Measurements from ENCODE around the gene FAM180A.

FAM180A gene

GRCh38 chr7:135771051-135771450 is 22.4 kb upstream of the FAM180A start:
- no peak for DNase-seq

DNA sequence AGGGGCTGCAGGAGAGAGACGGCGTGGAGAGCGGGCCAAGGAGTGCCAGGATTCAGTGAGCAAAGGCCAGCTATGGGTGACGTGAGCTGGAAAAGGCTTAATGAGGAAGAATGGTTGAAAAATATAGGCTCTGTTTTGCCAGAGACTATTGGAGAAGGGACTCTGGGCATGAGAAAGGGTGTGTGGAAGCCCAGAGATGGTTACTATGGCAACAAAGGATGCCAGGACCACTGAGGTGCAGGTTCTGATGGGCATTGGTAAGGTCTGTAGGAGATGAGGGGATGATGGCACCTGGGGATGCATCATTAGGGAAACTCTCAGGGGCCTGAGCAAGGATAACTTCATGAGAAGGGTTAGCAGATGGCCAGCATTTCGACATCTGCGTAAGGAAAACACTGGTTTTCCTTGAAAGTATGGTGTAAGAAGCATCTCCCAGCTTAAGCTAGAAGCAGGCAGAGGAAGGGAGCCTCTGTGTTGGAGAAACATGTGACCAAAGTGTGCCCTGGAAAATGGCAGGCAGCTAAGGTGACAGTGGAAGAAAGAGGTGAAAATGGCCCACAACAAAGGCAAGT is 21.6 kb upstream of the FAM180A start:
- DNase-seq, result no peak

GRCh38 chr7:135769005-135769802 is 20.6 kb upstream of the FAM180A start:
- DNase-seq, result peak; percentile 46

GRCh38 chr7:135768467-135768866 is 19.9 kb upstream of the FAM180A start:
- peak; percentile 27 for DNase-seq

- DNase-seq, result no peak
These were observed 19.5 kb upstream of the FAM180A start for GRCh38 chr7:135768064-135768463.

DNA sequence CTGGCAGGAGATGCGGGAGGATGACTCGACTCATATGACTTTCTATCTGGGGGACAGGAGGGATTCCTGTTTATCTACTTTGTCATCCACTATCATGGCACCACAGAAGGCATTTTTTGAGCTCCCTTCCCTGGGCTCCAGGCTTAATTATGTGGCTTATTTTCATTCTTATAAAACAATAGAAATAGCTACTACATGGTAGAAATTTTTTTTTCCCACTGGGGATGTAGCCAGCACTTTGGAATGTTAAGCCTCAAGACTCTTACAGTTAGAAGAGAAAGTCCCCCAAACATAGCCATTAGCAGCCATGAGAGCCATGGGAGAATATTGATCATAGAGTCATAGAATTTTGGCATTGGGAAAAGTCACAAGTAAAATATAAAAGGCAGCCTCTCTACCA is 14.6 kb upstream of the FAM180A start:
- DNase-seq, result no peak

GRCh38 chr7:135761751-135762488 is 13.3 kb upstream of the FAM180A start:
- DNase-seq, result no peak

- no peak for DNase-seq
These were observed 10.9 kb upstream of the FAM180A start for GRCh38 chr7:135759532-135759931.

GRCh38 chr7:135758531-135758932 is 9.9 kb upstream of the FAM180A start:
- DNase-seq, result peak; percentile 10

GRCh38 chr7:135757719-135758411 is 9.3 kb upstream of the FAM180A start:
- no peak for DNase-seq

DNA sequence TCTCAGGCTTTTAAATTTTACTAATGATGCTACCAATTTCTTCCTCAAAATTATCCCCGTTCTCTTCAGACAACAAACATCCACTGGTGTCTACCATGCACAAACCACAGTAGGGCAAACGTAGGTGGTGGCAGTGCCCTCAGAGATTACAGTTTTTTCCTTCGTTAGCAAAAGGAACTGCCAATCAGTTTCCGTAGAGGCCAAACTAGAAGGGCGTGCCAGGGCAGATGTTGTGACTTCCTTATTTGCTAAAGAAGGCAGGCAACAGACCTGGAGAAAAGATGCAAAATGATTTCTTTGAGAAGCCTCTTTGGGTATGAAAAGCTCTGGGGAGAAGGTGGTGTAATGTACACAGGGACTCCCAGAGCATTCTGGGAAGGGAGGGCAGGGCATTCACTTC is 7.6 kb upstream of the FAM180A start:
- DNase-seq, result no peak

DNA sequence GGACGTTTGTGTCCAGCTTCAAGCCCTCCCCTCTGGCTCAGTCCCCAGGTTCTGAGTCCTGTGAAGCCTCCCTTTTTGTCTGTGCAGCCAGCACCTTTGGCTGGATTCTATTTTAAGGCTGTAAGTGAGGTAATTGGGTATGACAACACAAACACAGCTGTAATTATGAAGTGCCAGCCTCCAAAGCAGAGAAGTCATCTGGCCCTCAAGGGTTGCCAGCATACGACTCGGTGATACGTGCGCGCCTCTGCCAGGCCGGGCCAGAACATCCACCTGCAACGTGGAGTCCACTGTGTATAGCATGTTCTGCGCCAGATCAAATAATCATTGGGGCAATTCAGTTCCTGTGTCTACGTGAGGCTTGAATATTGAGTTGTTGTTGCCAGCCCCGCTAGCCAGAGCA is 6.7 kb upstream of the FAM180A start:
- DNase-seq, result no peak

GRCh38 chr7:135753616-135754413 is 5.2 kb upstream of the FAM180A start:
- no peak for DNase-seq

DNA sequence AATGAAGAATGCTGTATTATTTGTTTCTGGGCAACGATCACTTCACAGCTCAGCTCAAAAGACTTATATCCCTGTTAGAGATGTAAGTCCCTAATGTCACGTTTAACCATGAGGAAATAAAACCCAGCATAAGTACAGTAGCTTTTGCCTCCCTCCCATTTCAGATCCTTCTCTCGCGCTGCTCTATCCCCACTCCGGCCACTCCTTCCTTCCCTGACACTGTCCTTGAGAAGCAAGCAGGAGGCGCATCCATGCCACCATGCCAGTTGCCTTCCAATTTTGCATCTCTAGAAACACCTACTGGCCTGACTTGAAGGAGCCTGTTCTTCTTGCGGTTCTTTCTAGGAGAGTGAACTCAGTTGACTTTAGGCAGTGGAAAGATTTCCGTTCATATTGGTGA is 1.2 kb downstream of the FAM180A start:
- DNase-seq, result no peak

- DNase-seq, result no peak
These were observed 2.8 kb downstream of the FAM180A start for GRCh38 chr7:135745703-135746312.

- no peak for DNase-seq
These were observed 3.5 kb downstream of the FAM180A start for GRCh38 chr7:135744938-135745702.

- DNase-seq, result no peak
These were observed 4.5 kb downstream of the FAM180A start for GRCh38 chr7:135743907-135744731.

DNA sequence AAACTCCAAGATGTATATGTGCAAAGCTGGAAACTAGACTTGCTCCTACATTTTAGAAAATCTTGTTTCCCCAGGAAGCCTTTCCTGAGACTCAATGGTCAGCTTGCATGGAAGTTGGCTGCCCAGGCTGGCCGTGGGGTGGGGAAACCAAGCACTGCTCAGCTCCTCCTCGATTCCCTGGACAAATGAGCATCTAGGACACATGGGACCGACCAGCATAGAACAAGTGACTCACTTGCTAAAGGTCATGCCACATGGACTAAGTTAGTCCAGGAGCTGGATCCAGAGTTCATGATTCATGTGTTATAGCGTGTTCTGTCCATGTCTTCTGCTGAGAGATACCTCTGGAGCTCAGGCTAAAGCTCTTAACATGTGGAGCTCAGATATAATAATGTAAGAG is 6.2 kb downstream of the FAM180A start:
- no peak for DNase-seq

DNA sequence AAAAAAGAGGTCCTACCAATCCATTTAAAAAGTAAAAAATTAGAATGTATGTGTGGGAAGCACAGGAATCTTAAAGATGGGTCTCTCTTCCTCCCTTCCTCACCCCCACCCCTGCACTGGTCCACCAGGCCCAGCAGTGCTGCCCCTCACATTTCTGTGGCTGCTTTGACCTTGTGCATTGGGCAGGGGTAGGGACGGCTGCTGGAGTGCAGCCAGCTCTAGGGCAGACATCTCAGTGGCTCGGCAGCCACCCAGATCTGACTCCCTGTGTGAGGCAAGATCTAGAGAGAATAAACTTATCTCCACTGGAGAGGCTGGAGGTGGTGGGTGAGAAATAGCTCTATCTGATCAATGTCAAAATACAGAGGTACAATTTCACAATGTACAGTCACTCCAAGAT is 6.7 kb downstream of the FAM180A start:
- DNase-seq, result no peak

- DNase-seq, result no peak
These were observed 7.7 kb downstream of the FAM180A start for GRCh38 chr7:135740889-135741288.

Measured in eye (tissue), 1 donor.